Central memory CD8-positive, alpha-beta T cell (primary cell): ENCODE measurements around the gene MRPS25.

Experiments used
- ATAC-seq: fragments of 150-1000 bp; cut with Tn5 transposase; replicated peaks from 2 replicates; pipeline ENCODE4 v1.10.0; 2022; ENCODE audit warnings: mild to moderate bottlenecking, moderate FRiP score, moderate number of reproducible peaks; ENCODE audit not compliant: poor library complexity, severe bottlenecking; ENCODE audit errors: extremely low read depth
- DNase-seq, 2 donors: peaks; one replicate each; pipeline ENCODE4 v3.0.0; 2021; ENCODE audit warnings: low spot score in 2 of 2
- H3K27ac Mint-ChIP-seq: one replicate; pipeline ENCODE4 v1.8.0; 2022; ENCODE audit warnings: low read depth, mild to moderate bottlenecking, moderate library complexity, mixed read lengths
- H3K27me3 Mint-ChIP-seq: one replicate; pipeline ENCODE4 v1.8.0; 2022; ENCODE audit warnings: mixed read lengths
- H3K36me3 Mint-ChIP-seq: one replicate; pipeline ENCODE4 v1.8.0; 2022; ENCODE audit warnings: mild to moderate bottlenecking, moderate library complexity, mixed read lengths; ENCODE audit not compliant: insufficient read depth
- H3K4me1 Mint-ChIP-seq: one replicate; pipeline ENCODE4 v1.8.0; 2022; ENCODE audit warnings: mixed read lengths
- H3K4me3 Mint-ChIP-seq: one replicate; pipeline ENCODE4 v1.8.0; 2022; ENCODE audit warnings: mild to moderate bottlenecking, moderate library complexity, mixed read lengths
- H3K9me3 Mint-ChIP-seq: one replicate; pipeline ENCODE4 v1.8.0; 2022; ENCODE audit warnings: mixed read lengths

Gene MRPS25

DNA sequence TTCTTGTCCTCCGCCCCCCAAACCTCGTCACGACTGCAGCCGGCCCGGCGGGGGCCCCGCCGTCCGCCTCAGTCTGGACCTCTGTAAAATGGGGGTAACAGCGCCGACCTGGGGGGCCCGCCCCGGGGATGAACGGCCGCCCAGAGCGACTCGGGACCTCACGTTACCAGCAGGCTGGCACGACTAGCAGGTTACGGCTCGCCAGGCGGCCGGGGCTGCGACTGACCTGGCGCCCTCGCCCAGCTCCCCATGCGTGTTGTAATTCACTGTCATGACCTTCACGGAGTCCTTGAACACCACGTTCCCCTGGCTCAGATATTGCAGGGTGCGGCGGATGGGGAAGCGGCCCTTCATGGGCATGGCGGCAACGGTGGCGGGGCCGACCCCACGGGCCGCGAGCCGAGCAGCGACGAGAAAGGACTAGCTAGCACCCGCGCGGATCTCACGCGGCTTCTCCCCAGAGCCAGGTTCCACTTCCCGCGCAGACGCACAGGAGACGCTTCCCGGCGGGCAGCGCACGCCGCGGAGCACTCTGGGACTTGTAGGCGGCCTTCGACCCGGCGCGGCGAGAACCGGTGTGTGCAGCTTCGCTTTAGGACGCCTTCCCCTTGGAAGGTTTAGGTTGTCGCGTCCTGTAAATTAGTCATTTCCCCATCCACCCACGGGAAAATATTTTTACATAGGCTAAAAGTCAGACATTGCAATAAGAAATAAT is at the start of gene MRPS25:
Gene MRPS25 (minus strand): TSS at position 481 of the 715 bp plus-strand sequence. CDS start 121 bp downstream, at position 360.
- Mint-ChIP-seq H3K4me1 (peaks cover 27% of the 10 kb centered on the region), H3K9me3 (no peaks in the 10 kb centered on the region), H3K4me3 (peak within 1 kb of the TSS; percentile 94), H3K36me3 (peaks cover 9% of the 10 kb centered on the region), H3K27ac (peak within 1 kb of the TSS; percentile 89), H3K27me3 (no peaks in the 10 kb centered on the region)
- ATAC-seq = peak; percentile 99
- DNase-seq = peak; percentile 75 to 80

DNA sequence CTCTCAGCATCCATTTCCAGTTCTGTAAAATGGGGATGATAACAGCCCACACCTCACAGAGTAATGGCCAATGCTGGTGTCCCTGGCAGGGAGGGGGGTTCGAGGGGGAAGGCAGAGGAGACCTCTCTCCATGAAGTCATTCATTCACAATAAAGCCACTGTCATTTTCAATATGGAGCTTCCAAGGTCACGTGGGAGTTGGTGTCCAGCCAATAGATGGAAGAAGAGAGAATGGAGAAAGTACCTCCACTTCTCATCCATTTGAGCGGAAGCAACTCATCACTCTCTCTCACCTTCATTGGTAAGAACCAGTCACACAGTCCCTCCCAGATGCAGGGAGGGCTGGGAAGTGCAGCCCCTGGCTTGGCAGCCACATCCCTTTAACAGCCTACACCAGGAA is 48.8 kb upstream of the MRPS25 start:
- no peak overlapping the region for H3K4me3 Mint-ChIP-seq
- no peak overlapping the region for H3K27ac Mint-ChIP-seq
- peaks cover 11% of the 10 kb centered on the region for H3K27me3 Mint-ChIP-seq
- no peak for ATAC-seq
- H3K36me3 Mint-ChIP-seq = peaks cover 2% of the 10 kb centered on the region
- no peak for DNase-seq
- no peaks in the 10 kb centered on the region for H3K4me1 Mint-ChIP-seq
- no peaks in the 10 kb centered on the region for H3K9me3 Mint-ChIP-seq

DNA sequence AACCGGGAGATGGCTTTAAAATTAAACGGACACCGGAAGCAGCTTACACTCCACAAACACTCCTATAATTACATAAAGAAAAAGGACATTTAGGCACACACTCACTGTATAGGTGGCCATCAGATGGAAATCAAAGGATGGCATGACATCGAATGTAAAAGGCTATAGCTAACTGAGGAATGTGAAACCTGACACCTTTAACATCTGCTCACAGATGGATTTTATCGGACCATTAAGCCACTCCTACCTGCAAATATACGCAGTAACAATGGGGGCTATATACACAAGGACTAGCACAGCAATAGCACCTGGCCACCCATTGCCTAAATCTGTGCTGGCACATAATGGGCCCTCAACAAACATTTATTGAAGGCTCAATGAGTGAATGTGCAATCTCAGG is 48.4 kb upstream of the MRPS25 start:
- no peak for DNase-seq
- Mint-ChIP-seq H3K9me3 (no peaks in the 10 kb centered on the region), H3K27ac (no peak overlapping the region), H3K27me3 (peaks cover 15% of the 10 kb centered on the region), H3K4me1 (no peaks in the 10 kb centered on the region), H3K36me3 (peaks cover 2% of the 10 kb centered on the region), H3K4me3 (no peak overlapping the region)
- no peak for ATAC-seq

- peaks cover 30% of the 10 kb centered on the region for H3K27me3 Mint-ChIP-seq
- no peak overlapping the region for H3K4me3 Mint-ChIP-seq
- H3K4me1 Mint-ChIP-seq = peaks cover 6% of the 10 kb centered on the region
- no peak for DNase-seq
- no peaks in the 10 kb centered on the region for H3K9me3 Mint-ChIP-seq
- no peak overlapping the region for H3K27ac Mint-ChIP-seq
- peaks cover 3% of the 10 kb centered on the region for H3K36me3 Mint-ChIP-seq
- no peak for ATAC-seq
Measured at GRCh38 chr3:15112011-15112410, 46.9 kb upstream of the MRPS25 start.

GRCh38 chr3:15110206-15110605 is 45.1 kb upstream of the MRPS25 start:
- ATAC-seq = no peak
- Mint-ChIP-seq H3K27me3 (peaks cover 38% of the 10 kb centered on the region), H3K27ac (no peak overlapping the region), H3K4me3 (no peak overlapping the region), H3K4me1 (peaks cover 6% of the 10 kb centered on the region), H3K36me3 (peaks cover 3% of the 10 kb centered on the region), H3K9me3 (no peaks in the 10 kb centered on the region)
- no peak for DNase-seq

DNA sequence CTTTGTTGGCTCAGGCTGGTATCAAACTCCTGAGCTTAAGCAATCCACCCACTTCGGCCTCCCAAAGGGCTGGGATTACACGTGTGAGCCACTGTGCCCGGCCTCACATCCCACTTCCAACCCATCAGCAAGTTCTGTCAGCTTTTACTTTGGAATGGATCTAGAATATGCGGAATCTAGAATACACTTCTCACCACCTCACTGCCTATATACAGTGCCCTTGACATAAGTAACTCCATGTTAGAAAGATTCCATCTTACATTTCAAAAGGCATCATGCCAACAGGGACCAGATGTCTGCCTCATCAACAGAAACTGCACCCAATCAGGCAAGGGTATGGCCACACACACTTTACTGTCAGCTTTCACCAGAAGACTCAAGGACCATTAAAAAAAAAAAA is 43.8 kb upstream of the MRPS25 start:
- ATAC-seq (no peak), DNase-seq (no peak)
- peaks cover 1% of the 10 kb centered on the region for H3K36me3 Mint-ChIP-seq
- peaks cover 6% of the 10 kb centered on the region for H3K4me1 Mint-ChIP-seq
- H3K27ac Mint-ChIP-seq = no peak overlapping the region
- no peak overlapping the region for H3K4me3 Mint-ChIP-seq
- peaks cover 38% of the 10 kb centered on the region for H3K27me3 Mint-ChIP-seq
- no peaks in the 10 kb centered on the region for H3K9me3 Mint-ChIP-seq

GRCh38 chr3:15108082-15108545 is 43.0 kb upstream of the MRPS25 start:
- Mint-ChIP-seq H3K27me3 (peaks cover 38% of the 10 kb centered on the region), H3K9me3 (no peaks in the 10 kb centered on the region), H3K27ac (no peak overlapping the region), H3K36me3 (peaks cover 1% of the 10 kb centered on the region), H3K4me1 (peaks cover 6% of the 10 kb centered on the region), H3K4me3 (no peak overlapping the region)
- ATAC-seq (peak; percentile 84), DNase-seq (peak; percentile 49 to 68)

- Mint-ChIP-seq H3K27ac (no peak overlapping the region), H3K36me3 (peaks cover 1% of the 10 kb centered on the region), H3K27me3 (peaks cover 45% of the 10 kb centered on the region), H3K4me3 (no peak overlapping the region), H3K4me1 (peaks cover 6% of the 10 kb centered on the region), H3K9me3 (no peaks in the 10 kb centered on the region)
- no peak for DNase-seq
- ATAC-seq = no peak
Measured at GRCh38 chr3:15107075-15107947, 42.2 kb upstream of the MRPS25 start.

DNA sequence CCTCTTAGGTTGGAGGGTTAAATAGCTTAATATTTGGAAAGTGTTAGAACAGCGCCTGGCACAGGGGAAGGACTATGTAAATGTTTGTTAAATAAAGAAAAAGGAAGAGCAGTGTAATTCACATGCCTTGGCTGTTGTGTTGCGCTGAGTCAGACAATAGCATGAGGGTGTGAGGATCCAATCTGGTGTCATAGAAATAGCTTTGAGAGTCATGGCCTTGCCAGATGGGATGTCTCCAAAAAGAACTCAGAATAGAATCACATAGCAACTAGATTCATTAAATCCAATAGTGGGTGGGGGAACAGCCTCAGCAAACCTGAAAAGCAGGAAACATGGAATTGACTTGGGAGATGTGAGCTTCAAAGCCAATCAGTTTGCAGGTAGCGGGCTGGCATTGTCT is 37.7 kb upstream of the MRPS25 start:
- Mint-ChIP-seq H3K4me1 (peaks cover 24% of the 10 kb centered on the region), H3K27me3 (peaks cover 31% of the 10 kb centered on the region), H3K4me3 (no peak overlapping the region), H3K36me3 (peaks cover 12% of the 10 kb centered on the region), H3K27ac (no peak overlapping the region), H3K9me3 (no peaks in the 10 kb centered on the region)
- DNase-seq = no peak
- no peak for ATAC-seq

GRCh38 chr3:15102256-15102655 is 37.1 kb upstream of the MRPS25 start:
- no peak overlapping the region for H3K27ac Mint-ChIP-seq
- no peak overlapping the region for H3K4me3 Mint-ChIP-seq
- peaks cover 13% of the 10 kb centered on the region for H3K36me3 Mint-ChIP-seq
- peaks cover 25% of the 10 kb centered on the region for H3K4me1 Mint-ChIP-seq
- peaks cover 25% of the 10 kb centered on the region for H3K27me3 Mint-ChIP-seq
- no peaks in the 10 kb centered on the region for H3K9me3 Mint-ChIP-seq
- ATAC-seq (no peak), DNase-seq (no peak)

DNA sequence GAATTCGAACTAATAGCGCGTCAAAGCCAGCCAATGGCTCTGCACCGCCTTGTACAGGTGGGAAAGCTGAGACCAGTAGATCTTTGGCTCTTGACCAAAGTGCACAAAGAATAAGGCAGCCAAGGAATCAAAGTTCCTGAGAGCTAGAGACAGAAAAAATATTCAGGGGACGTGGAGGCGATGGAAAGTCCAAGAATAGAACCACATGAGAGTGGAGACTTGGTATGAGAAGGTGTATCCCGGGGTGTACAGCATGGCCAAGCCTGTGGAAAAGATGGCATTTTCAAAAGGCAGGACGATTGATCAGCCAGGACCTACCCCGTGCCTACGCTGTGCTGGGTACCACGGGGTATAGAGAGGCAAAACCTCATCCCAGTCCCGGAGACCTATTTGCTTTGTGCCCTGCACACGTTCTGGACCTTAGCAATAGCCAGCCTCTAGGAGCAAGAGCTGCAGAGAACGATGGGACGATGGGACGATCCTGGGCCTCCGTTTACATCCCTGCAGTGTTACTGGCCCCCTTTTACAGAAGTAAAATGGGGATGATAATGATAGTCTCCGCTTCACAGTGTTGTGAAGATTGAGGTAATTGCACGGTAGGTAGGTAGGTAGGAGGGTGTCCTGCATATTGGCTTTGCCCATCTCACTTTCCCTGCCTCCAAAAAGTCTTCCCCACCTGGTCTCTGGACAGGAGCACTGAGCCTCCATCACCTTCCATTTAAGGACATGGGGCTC is 34.4 kb upstream of the MRPS25 start:
- peak overlapping the region; percentile 86 for H3K4me3 Mint-ChIP-seq
- H3K27me3 Mint-ChIP-seq = peaks cover 14% of the 10 kb centered on the region
- H3K27ac Mint-ChIP-seq = peak overlapping the region; percentile 95
- no peak for ATAC-seq
- peaks cover 23% of the 10 kb centered on the region for H3K36me3 Mint-ChIP-seq
- H3K9me3 Mint-ChIP-seq = no peaks in the 10 kb centered on the region
- H3K4me1 Mint-ChIP-seq = peaks cover 23% of the 10 kb centered on the region
- DNase-seq = no peak
